NB4 (cell line): ENCODE results near the gene TXNDC2.

Experiments
- POLR2A ChIP-seq: IDR thresholded peaks from 2 replicates; pipeline ENCODE4 v1.6.1; 2011; ENCODE audit warnings: mild to moderate bottlenecking; ENCODE audit not compliant: insufficient read length; ENCODE audit errors: extremely low read depth
- TF ChIP-seq, protein P1 (sequence below): IDR thresholded peaks from one replicate; pipeline ENCODE4 v1.5.1; 2012; ENCODE audit warnings: low read depth, low read length
- TF ChIP-seq, protein P2 (sequence below): IDR thresholded peaks from 2 replicates; pipeline ENCODE4 v1.6.1; 2011; ENCODE audit warnings: low read depth, low read length

DNA sequence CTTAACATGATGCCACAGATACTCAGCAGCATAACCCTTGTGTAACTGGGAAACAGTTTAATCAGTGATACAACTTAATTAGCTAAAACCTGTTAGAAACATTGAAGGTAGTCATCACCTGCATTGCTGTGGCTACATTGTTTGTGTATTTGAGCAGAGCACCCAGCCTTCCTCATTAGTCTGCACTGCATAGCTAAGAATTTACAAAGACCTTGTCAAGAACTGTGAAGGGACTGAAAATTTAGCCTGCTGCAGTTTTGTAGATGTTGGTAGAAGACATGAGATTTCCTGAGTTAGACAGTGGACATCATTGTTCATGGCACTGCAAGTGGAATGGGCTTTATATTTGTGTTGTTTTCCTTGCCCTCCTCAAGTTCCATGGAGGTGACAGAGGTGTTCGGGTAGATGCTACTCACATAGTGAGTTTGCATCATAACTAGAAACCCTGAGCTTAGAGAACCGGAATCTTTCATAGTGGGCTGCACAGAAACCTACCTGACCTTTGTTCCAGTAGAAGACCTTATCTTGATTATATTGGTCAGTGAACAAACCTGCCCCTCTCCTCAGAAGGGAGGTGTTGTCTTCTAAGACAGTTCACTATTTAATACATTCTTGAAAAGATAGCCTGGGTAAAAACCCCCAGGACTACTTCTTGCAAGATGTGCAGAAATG lies 40.6 kb downstream of the TXNDC2 start:
- TF ChIP-seq, protein P1, sequence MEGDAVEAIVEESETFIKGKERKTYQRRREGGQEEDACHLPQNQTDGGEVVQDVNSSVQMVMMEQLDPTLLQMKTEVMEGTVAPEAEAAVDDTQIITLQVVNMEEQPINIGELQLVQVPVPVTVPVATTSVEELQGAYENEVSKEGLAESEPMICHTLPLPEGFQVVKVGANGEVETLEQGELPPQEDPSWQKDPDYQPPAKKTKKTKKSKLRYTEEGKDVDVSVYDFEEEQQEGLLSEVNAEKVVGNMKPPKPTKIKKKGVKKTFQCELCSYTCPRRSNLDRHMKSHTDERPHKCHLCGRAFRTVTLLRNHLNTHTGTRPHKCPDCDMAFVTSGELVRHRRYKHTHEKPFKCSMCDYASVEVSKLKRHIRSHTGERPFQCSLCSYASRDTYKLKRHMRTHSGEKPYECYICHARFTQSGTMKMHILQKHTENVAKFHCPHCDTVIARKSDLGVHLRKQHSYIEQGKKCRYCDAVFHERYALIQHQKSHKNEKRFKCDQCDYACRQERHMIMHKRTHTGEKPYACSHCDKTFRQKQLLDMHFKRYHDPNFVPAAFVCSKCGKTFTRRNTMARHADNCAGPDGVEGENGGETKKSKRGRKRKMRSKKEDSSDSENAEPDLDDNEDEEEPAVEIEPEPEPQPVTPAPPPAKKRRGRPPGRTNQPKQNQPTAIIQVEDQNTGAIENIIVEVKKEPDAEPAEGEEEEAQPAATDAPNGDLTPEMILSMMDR: no peak
- no peak for TF ChIP-seq POLR2A
- TF ChIP-seq, protein P2, sequence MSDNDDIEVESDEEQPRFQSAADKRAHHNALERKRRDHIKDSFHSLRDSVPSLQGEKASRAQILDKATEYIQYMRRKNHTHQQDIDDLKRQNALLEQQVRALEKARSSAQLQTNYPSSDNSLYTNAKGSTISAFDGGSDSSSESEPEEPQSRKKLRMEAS: no peak
